22Rv1 (cell line): ENCODE results near the gene SMAD4.

Experiments
- ZFX ChIP-seq: fragments of 450-650 bp; IDR thresholded peaks from 2 replicates; pipeline ENCODE4 v1.6.1; 2017; ENCODE audit warnings: antibody characterized with exemption, borderline replicate concordance
- TF ChIP-seq, protein P1 (sequence below): fragments of 450-650 bp; IDR thresholded peaks from 2 replicates; pipeline ENCODE4 v1.5.1; 2017; ENCODE audit warnings: mild to moderate bottlenecking

DNA sequence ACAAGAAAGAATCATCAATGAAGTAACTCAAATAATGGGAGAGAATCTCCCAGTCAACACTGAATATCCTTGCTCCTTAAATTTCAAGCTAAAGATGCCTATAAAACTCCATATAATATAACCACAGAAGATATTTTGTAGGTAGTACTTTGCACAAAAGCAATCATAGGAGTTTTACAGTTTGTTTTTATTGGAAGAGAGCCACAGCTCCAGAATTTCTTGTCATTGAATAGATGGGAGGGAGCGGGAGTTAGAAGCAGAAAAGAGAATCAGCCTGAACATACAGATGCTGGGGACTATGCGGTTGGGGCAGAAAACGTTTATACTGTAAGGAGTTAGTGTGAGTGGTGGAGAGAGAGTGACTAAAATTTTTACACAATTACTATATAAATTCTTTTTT, 18.3 kb upstream of the SMAD4 start:
- TF ChIP-seq, protein P1, sequence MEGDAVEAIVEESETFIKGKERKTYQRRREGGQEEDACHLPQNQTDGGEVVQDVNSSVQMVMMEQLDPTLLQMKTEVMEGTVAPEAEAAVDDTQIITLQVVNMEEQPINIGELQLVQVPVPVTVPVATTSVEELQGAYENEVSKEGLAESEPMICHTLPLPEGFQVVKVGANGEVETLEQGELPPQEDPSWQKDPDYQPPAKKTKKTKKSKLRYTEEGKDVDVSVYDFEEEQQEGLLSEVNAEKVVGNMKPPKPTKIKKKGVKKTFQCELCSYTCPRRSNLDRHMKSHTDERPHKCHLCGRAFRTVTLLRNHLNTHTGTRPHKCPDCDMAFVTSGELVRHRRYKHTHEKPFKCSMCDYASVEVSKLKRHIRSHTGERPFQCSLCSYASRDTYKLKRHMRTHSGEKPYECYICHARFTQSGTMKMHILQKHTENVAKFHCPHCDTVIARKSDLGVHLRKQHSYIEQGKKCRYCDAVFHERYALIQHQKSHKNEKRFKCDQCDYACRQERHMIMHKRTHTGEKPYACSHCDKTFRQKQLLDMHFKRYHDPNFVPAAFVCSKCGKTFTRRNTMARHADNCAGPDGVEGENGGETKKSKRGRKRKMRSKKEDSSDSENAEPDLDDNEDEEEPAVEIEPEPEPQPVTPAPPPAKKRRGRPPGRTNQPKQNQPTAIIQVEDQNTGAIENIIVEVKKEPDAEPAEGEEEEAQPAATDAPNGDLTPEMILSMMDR: no peak
- TF ChIP-seq ZFX: no peak
